IMR-90 (cell line): ENCODE measurements around the gene FOXS1.

Experiments used
- CEBPB ChIP-seq: IDR thresholded peaks from 2 replicates; pipeline ENCODE4 v1.6.1; 2012; ENCODE audit warnings: low read depth, low read length, improper control_type of control experiment
- FOS ChIP-seq: fragments of 150-350 bp; IDR thresholded peaks from 2 replicates; pipeline ENCODE4 v1.6.1; 2016; ENCODE audit warnings: low read depth, low read length
- MAFK ChIP-seq: IDR thresholded peaks from 2 replicates; pipeline ENCODE4 v1.6.1; 2012; ENCODE audit warnings: low read depth, low read length, improper control_type of control experiment
- MXI1 ChIP-seq: IDR thresholded peaks from 2 replicates; pipeline ENCODE4 v1.6.1; 2012; ENCODE audit warnings: low read depth, mild to moderate bottlenecking, low read length, moderate library complexity, borderline replicate concordance
- NFE2L2 ChIP-seq: fragments of 150-350 bp; IDR thresholded peaks from 2 replicates; pipeline ENCODE4 v1.6.1; 2016; ENCODE audit warnings: low read depth, mild to moderate bottlenecking, low read length
- POLR2A ChIP-seq: IDR thresholded peaks from 2 replicates; pipeline ENCODE4 v1.6.1; 2012; ENCODE audit warnings: mild to moderate bottlenecking, low read depth, low read length
- RAD21 ChIP-seq: IDR thresholded peaks from 2 replicates; pipeline ENCODE4 v1.6.1; 2012; ENCODE audit warnings: low read length, improper control_type of control experiment
- RFX5 ChIP-seq: IDR thresholded peaks from 2 replicates; pipeline ENCODE4 v1.8.0; 2012; ENCODE audit warnings: low read depth, mild to moderate bottlenecking, low read length, moderate library complexity
- TF ChIP-seq, protein P1 (sequence below): conservative IDR thresholded peaks from 2 replicates; pipeline ENCODE4 v1.5.1; 2012; ENCODE audit warnings: mild to moderate bottlenecking, low read depth, low read length, improper control_type of control experiment
- TF ChIP-seq, protein P2 (sequence below): fragments of 150-350 bp; IDR thresholded peaks from 2 replicates; pipeline ENCODE4 v1.6.1; 2017; ENCODE audit warnings: mild to moderate bottlenecking, antibody characterized with exemption, low read length, low read depth

DNA sequence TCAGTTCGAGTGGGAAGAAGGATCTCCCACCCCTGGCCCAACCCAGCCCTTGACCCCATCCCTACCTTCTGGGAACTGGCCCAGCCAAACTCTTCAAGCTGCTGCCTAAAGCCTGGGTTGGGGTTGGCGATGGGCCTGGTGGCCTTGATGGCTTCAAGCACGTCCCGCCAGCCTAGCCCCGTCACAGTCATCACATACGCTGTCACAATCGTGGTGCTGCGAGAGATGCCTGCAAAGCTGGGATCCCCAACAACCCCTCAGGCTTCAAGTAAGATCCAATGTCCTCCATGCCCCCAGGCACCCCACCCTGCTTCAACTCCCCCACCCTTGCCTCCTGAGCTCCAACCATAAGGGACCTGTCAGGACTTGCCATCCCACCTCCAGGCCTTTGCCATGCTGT is 17.1 kb upstream of the FOXS1 start:
- TF ChIP-seq, protein P1, sequence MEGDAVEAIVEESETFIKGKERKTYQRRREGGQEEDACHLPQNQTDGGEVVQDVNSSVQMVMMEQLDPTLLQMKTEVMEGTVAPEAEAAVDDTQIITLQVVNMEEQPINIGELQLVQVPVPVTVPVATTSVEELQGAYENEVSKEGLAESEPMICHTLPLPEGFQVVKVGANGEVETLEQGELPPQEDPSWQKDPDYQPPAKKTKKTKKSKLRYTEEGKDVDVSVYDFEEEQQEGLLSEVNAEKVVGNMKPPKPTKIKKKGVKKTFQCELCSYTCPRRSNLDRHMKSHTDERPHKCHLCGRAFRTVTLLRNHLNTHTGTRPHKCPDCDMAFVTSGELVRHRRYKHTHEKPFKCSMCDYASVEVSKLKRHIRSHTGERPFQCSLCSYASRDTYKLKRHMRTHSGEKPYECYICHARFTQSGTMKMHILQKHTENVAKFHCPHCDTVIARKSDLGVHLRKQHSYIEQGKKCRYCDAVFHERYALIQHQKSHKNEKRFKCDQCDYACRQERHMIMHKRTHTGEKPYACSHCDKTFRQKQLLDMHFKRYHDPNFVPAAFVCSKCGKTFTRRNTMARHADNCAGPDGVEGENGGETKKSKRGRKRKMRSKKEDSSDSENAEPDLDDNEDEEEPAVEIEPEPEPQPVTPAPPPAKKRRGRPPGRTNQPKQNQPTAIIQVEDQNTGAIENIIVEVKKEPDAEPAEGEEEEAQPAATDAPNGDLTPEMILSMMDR = no peak
- TF ChIP-seq RFX5 (no peak), POLR2A (no peak), FOS (no peak), CEBPB (no peak), MXI1 (no peak), NFE2L2 (no peak), RAD21 (no peak), MAFK (no peak)
- TF ChIP-seq, protein P2, sequence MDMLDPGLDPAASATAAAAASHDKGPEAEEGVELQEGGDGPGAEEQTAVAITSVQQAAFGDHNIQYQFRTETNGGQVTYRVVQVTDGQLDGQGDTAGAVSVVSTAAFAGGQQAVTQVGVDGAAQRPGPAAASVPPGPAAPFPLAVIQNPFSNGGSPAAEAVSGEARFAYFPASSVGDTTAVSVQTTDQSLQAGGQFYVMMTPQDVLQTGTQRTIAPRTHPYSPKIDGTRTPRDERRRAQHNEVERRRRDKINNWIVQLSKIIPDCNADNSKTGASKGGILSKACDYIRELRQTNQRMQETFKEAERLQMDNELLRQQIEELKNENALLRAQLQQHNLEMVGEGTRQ = no peak
